ENCODE results near the gene MX1. TPM values are rescaled to one million over a fixed set of nuclear protein-coding genes. Genes with fewer than 3 reads are reported as not detected.

Gene MX1
- total RNA-seq, 1 experiment from 2014 or later: 6.4 TPM

DNA sequence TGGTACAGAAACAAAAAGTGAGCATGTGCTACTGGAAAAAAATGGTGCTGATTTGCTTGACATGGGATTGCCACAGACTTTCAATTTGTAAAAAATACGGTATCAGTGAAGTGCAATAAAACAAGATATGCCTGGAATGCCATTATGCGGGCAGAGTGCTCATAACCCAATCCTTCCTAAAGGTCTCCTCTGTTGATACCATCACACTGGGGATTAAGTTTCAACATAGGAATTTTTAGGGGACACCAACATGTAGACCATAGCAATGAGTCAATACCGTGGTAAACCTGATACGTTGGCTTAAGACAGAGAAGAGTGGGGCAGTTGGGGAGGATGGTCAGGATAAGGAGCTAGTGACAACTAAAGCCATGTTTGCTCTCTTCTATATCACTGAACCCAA is 20.5 kb downstream of the MX1 start:
- Histone ChIP-seq H3K4me1 (replicated peaks; ENCODE audit: insufficient read depth) (no peaks in the 10 kb centered on the region), H3F3A (ENCODE audit: insufficient read depth, low read depth) (no peaks in the 10 kb centered on the region), H3K79me2 (ENCODE audit: low read depth) (no peaks in the 10 kb centered on the region), H3K36me3 (ENCODE audit: low read depth) (no peaks in the 10 kb centered on the region), H3K27me3 (ENCODE audit: insufficient read depth, low read depth) (no peaks in the 10 kb centered on the region), H3K4me3 (no peak overlapping the region), H3K9me2 (ENCODE audit: insufficient read depth) (no peaks in the 10 kb centered on the region), H3K4me2 (no peak overlapping the region), H3K27ac (no peak overlapping the region), H2AFZ (no peak overlapping the region), H3K9me3 (ENCODE audit: insufficient read depth, low read depth) (no peaks in the 10 kb centered on the region), H4K20me1 (ENCODE audit: insufficient read depth) (no peaks in the 10 kb centered on the region)
- intact Hi-C loops (cut with micrococcal nuclease; ENCODE audit: unreplicated experiment): no loop called here
- POLR2A ChIA-PET (ENCODE audit: unreplicated experiment): interaction anchor here (0.6 kb wide), 2 partner anchors 99 to 337 kb away, joined by 5 to 27 read pairs; no protein-coding TSS in a partner anchor
- BruUV-seq (replicated peaks): no TSS peak
- CTCF ChIA-PET: no interaction called here
- TF ChIP-seq, protein P1, sequence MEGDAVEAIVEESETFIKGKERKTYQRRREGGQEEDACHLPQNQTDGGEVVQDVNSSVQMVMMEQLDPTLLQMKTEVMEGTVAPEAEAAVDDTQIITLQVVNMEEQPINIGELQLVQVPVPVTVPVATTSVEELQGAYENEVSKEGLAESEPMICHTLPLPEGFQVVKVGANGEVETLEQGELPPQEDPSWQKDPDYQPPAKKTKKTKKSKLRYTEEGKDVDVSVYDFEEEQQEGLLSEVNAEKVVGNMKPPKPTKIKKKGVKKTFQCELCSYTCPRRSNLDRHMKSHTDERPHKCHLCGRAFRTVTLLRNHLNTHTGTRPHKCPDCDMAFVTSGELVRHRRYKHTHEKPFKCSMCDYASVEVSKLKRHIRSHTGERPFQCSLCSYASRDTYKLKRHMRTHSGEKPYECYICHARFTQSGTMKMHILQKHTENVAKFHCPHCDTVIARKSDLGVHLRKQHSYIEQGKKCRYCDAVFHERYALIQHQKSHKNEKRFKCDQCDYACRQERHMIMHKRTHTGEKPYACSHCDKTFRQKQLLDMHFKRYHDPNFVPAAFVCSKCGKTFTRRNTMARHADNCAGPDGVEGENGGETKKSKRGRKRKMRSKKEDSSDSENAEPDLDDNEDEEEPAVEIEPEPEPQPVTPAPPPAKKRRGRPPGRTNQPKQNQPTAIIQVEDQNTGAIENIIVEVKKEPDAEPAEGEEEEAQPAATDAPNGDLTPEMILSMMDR (conservative IDR thresholded peaks at IDR 0.05): no peak
- TF ChIP-seq EZH2 (IDR thresholded peaks at IDR 0.05; ENCODE audit: low read depth): no peak
- DNase-seq: peak in 1 of 2 experiments; percentile 74

DNA sequence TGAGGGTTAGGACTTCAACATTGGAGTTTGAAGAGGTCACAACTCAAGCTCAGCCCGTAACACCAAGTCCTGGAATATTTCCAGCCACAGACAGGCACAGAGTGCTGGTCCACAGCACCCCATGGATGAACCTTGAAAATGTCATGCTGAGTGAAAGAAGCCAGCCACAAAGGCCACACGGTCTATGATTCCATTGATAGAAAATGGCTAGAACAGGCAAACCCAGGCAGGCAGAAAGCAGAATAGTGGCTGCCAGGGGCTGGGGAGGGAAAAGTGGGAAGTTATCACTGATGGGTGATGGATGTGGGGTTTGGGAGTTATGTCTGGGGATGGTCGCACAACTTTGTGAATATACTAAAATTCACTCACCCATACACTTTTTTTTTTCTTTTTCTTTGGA is 21.3 kb downstream of the MX1 start:
- Histone ChIP-seq H3K27ac (no peak overlapping the region), H3F3A (ENCODE audit: insufficient read depth, low read depth) (no peaks in the 10 kb centered on the region), H3K4me3 (no peak overlapping the region), H3K27me3 (ENCODE audit: insufficient read depth, low read depth) (no peaks in the 10 kb centered on the region), H3K9me2 (ENCODE audit: insufficient read depth) (no peaks in the 10 kb centered on the region), H3K4me1 (replicated peaks; ENCODE audit: insufficient read depth) (peaks cover 6% of the 10 kb centered on the region), H4K20me1 (ENCODE audit: insufficient read depth) (no peaks in the 10 kb centered on the region), H2AFZ (no peak overlapping the region), H3K36me3 (ENCODE audit: low read depth) (no peaks in the 10 kb centered on the region), H3K9me3 (ENCODE audit: insufficient read depth, low read depth) (no peaks in the 10 kb centered on the region), H3K4me2 (no peak overlapping the region), H3K79me2 (ENCODE audit: low read depth) (no peaks in the 10 kb centered on the region)
- POLR2A ChIA-PET (ENCODE audit: unreplicated experiment): interaction anchor here (0.6 kb wide), 2 partner anchors 100 to 337 kb away, joined by 5 to 27 read pairs; no protein-coding TSS in a partner anchor
- no TSS peak for BruUV-seq (replicated peaks)
- no peak for DNase-seq
- TF ChIP-seq, protein P1 (conservative IDR thresholded peaks at IDR 0.05): no peak
- no peak for TF ChIP-seq EZH2 (IDR thresholded peaks at IDR 0.05; ENCODE audit: low read depth)
- intact Hi-C loops (cut with micrococcal nuclease; ENCODE audit: unreplicated experiment): no loop called here
- CTCF ChIA-PET: no interaction called here

- no peaks in the 10 kb centered on the region for H3K36me3 ChIP-seq (ENCODE audit: low read depth)
- peaks cover 14% of the 10 kb centered on the region for H3K4me1 ChIP-seq (replicated peaks; ENCODE audit: insufficient read depth)
- H3K27me3 ChIP-seq (ENCODE audit: insufficient read depth, low read depth): no peaks in the 10 kb centered on the region
- H3K27ac ChIP-seq: no peak overlapping the region
- no peak for DNase-seq
- no peak overlapping the region for H3K4me3 ChIP-seq
- H2AFZ ChIP-seq: no peak overlapping the region
- CTCF ChIA-PET: no interaction called here
- H3K4me2 ChIP-seq: no peak overlapping the region
- no TSS peak for BruUV-seq (replicated peaks)
- H4K20me1 ChIP-seq (ENCODE audit: insufficient read depth): no peaks in the 10 kb centered on the region
- TF ChIP-seq, protein P1 (conservative IDR thresholded peaks at IDR 0.05): no peak
- TF ChIP-seq EZH2 (IDR thresholded peaks at IDR 0.05; ENCODE audit: low read depth): no peak
- intact Hi-C loops (cut with micrococcal nuclease; ENCODE audit: unreplicated experiment): no loop called here
- POLR2A ChIA-PET (ENCODE audit: unreplicated experiment): interaction anchor here (0.5 kb wide), 2 partner anchors 42 to 194 kb away, joined by 4 to 6 read pairs; no protein-coding TSS in a partner anchor
- H3K9me3 ChIP-seq (ENCODE audit: insufficient read depth, low read depth): no peaks in the 10 kb centered on the region
- H3F3A ChIP-seq (ENCODE audit: insufficient read depth, low read depth): no peaks in the 10 kb centered on the region
- no peaks in the 10 kb centered on the region for H3K79me2 ChIP-seq (ENCODE audit: low read depth)
- no peaks in the 10 kb centered on the region for H3K9me2 ChIP-seq (ENCODE audit: insufficient read depth)
Measured at GRCh38 chr21:41449613-41450012, 23.6 kb downstream of the MX1 start.

Measured in PC-9 (cell line).